Heart left ventricle (tissue), 16 donors: ENCODE data around the gene CIAO2A. TPM values are rescaled to one million over a fixed set of nuclear protein-coding genes. Genes with fewer than 3 reads are reported as not detected.
A peak's percentile ranks its signal among the peaks of the same experiment; 100 is the strongest.
"Not testable (repeated sequence)": the region's sequence is repeated elsewhere in the genome, so short reads cannot be mapped to it uniquely, and the experiment has no call there.

Experiments used
- ATAC-seq, 4 donors: fragments of 200-7000 bp; cut with Tn5 transposase; one replicate each; pipeline ENCODE4 v1.9.1; 2020 to 2022; ENCODE audit warnings: moderate library complexity in 4 of 4, mild to moderate bottlenecking in 3 of 4, moderate number of reproducible peaks in 1 of 4
- DNase-seq, 5 donors: peaks; one replicate each; pipeline ENCODE4 v3.0.0-alpha.2; 2020
- H3K27ac ChIP-seq, 12 donors: fragments of 200-600 bp; sonication (generic) in 4 of 12; one replicate each; pipeline versions ENCODE4 v1.5.0 to v1.8.0; 2016 to 2022; ENCODE audit warnings: mild to moderate bottlenecking in 2 of 12
- H3K27me3 ChIP-seq, 9 donors: fragments of 200-600 bp; sonication (generic) in 2 of 9; one replicate each; pipeline versions ENCODE4 v1.5.1 to v1.8.0; 2016 to 2022; ENCODE audit warnings: mild to moderate bottlenecking in 3 of 9
- H3K36me3 ChIP-seq, 9 donors: fragments of 200-600 bp; sonication (generic) in 2 of 9; one replicate each; pipeline versions ENCODE4 v1.5.0 to v1.8.0; 2018 to 2022; ENCODE audit warnings: mild to moderate bottlenecking in 2 of 9
- H3K4me1 ChIP-seq, 12 donors: fragments of 200-600 bp; sonication (generic) in 4 of 12; one replicate each; pipeline versions ENCODE4 v1.5.0 to v1.8.0; 2016 to 2022; ENCODE audit warnings: mild to moderate bottlenecking in 3 of 12
- H3K4me3 ChIP-seq, 12 donors: fragments of 200-600 bp; sonication (generic) in 4 of 12; one replicate each; pipeline versions ENCODE4 v1.5.0 to v1.8.0; 2017 to 2022; ENCODE audit warnings: mild to moderate bottlenecking in 9 of 12, moderate library complexity in 4 of 12
- H3K9me3 ChIP-seq, 12 donors: fragments of 200-600 bp; sonication (generic) in 4 of 12; one replicate each; pipeline versions ENCODE4 v1.5.0 to v1.8.0; 2016 to 2022; ENCODE audit warnings: mild to moderate bottlenecking in 1 of 12
- CTCF ChIP-seq, 12 donors: fragments of 200-600 bp; sonication (generic) in 4 of 12; IDR thresholded peaks; one replicate each; pipeline versions ENCODE4 v1.5.0 to v1.8.0; 2018 to 2022; ENCODE audit warnings: antibody characterized with exemption in 12 of 12, mild to moderate bottlenecking in 5 of 12
- POLR2A ChIP-seq, 2 donors: fragments of 450-650 bp; IDR thresholded peaks; one replicate each; pipeline ENCODE4 v1.6.1; 2017; ENCODE audit warnings: antibody characterized with exemption in 2 of 2, mild to moderate bottlenecking in 2 of 2, moderate library complexity in 2 of 2
- WGBS, 4 donors: extraction: QIAGEN DNeasy Blood & Tissue Kit in 2 of 4; methylation state at CpG; one replicate each; pipeline versions ENCODE4 v1.1.5 to v1.1.7; 2013 to 2018; 5-methylcytosine and 5-hydroxymethylcytosine counted together
- intact Hi-C, 10 donors: fragments of 100-400 bp; cut with DNase I; formaldehyde crosslinking; loops; one replicate each; pipeline versions ENCODE4 v1.11.1 to v1.14.2; 2022
- polyA plus RNA-seq, 2 donors: library from polyadenylated mRNA; stranded (reverse); fragments of 200-250 nt; gene quantifications; one replicate each; pipeline ENCODE4 v1.2.3, GENCODE V29; 2013
- total RNA-seq, 9 donors: library from RNA; depleted of rRNA in 2 of 9; stranded (reverse); fragments of >200 nt in 2 of 9; fragmentation: NEBNext Ultra II Directional in 3 of 9; extraction: Animal tissue kit (Norgen Biotek cat#: 25700) in 3 of 9; gene quantifications; one replicate each; pipeline versions ENCODE4 v1.1.0 to v1.2.4, GENCODE V29; 2016 to 2023
- donor health status: ischemic (EF 13 %, LVEDD 7.1; RV severe dilation, severe dysfunction).
- donor health status: healthy with polysubstance abuse.
- donor health status: DM: no; HTN: yes; CAD: no.
- donor health status: DM: no; HTN: no; CAD: no.
- donor health status: ischemic (EF 25% LVEDD 6.9; RV normal size, moderate dysfunction).
- donor health status: ischemic (EF 25% LVEDD 5.7; RV mildly dilated, moderate dysfunction).
- donor health status: healthy.
- donor health status: DM: yes; HTN: yes; CAD: no.
- donor health status: ischemic (EF 35%, LVEDD 5.7; RV mildly dilated, moderate dysfunction).
- donor health status: nonischemic (EF 11% LVEDD 7.7; RV severe dilation, severe dysfunction).
- donor health status: DM: yes; HTN: yes; CAD: no.
- donor health status: PGD.
- donor health status: ischemic (EF 29% LVEDD 5.4; RV normal size, mild dysfunction).
- donor health status: nonischemic (EF 23%, LVEDD 6.1; RV moderate dilation, normal function).

The CIAO2A gene
- total and polyA plus RNA-seq, 11 donors = 41.6 to 114 (median 56.5) TPM

GRCh38 chr15:64090527-64090926 lies 3.1 kb downstream of the CIAO2A start:
- Histone ChIP-seq H3K4me1 (peaks cover 4 to 68% (median 37%) of the 10 kb centered on the region in 12 donors), H3K27me3 (no peaks in the 10 kb centered on the region), H3K27ac (peak overlapping the region in 11 of 12 donors; percentile 14 to 97 (median 56)), H3K9me3 (no peaks in the 10 kb centered on the region), H3K4me3 (no peak overlapping the region), H3K36me3 (peaks cover 0 to 43% (median 28%) of the 10 kb centered on the region in 9 donors)
- intact Hi-C loops = loop anchor here in 2 of 10 donors (5.0 to 10.0 kb wide), 2 partner anchors 54 to 62 kb away; partner anchors contain the start of gene SNX22 (in 1 of the 2)
- WGBS, 4 donors = 53 to 85% (median 75%) methylated on average over 3 of the region's 3 CpGs
- TF ChIP-seq CTCF (IDR thresholded peaks at IDR 0.05) = no peak
- no peak for TF ChIP-seq POLR2A (IDR thresholded peaks at IDR 0.05)
- peak in 1 of 5 donors; percentile 38 for DNase-seq
- no peak for ATAC-seq

- WGBS, 4 donors = 70 to 90% (median 79%) methylated on average over 12 of the region's 12 CpGs
- Histone ChIP-seq H3K4me1 (peaks cover 0 to 60% (median 30%) of the 10 kb centered on the region in 12 donors), H3K27ac (peak overlapping the region; percentile 16 to 97 (median 56)), H3K27me3 (no peaks in the 10 kb centered on the region), H3K36me3 (peaks cover 0 to 52% (median 36%) of the 10 kb centered on the region in 9 donors), H3K9me3 (no peaks in the 10 kb centered on the region), H3K4me3 (no peak overlapping the region)
- ATAC-seq (peak in 3 of 4 donors; percentile 19 to 29 (median 24)), DNase-seq (no peak)
- TF ChIP-seq POLR2A (IDR thresholded peaks at IDR 0.05) (no peak), CTCF (IDR thresholded peaks at IDR 0.05) (no peak)
- intact Hi-C loops = loop anchor here in 2 of 10 donors (5.0 to 10.0 kb wide), 2 partner anchors 55 to 63 kb away; partner anchors contain the start of gene SNX22 (in 1 of the 2)
These were observed 3.9 kb downstream of the CIAO2A start for GRCh38 chr15:64089543-64090280.

GRCh38 chr15:64082757-64083156 lies 10.9 kb downstream of the CIAO2A start:
- ATAC-seq = no peak
- intact Hi-C loops = no loop called here
- DNase-seq = no peak
- Histone ChIP-seq H3K27me3 (no peaks in the 10 kb centered on the region), H3K4me3 (no peak overlapping the region), H3K27ac (no peak overlapping the region), H3K9me3 (no peaks in the 10 kb centered on the region), H3K36me3 (peaks cover 0 to 91% (median 78%) of the 10 kb centered on the region in 9 donors), H3K4me1 (peaks cover 0 to 3% (median 0%) of the 10 kb centered on the region in 12 donors)
- no peak for TF ChIP-seq CTCF (IDR thresholded peaks at IDR 0.05)
- no peak for TF ChIP-seq POLR2A (IDR thresholded peaks at IDR 0.05)
- WGBS, 4 donors = 64 to 96% (median 85%) methylated on average over 3 of the region's 3 CpGs

- DNase-seq = not testable (repeated sequence)
- peaks cover 0 to 51% (median 38%) of the 10 kb centered on the region in 9 donors for H3K36me3 ChIP-seq
These were observed 20.1 kb downstream of the CIAO2A start for GRCh38 chr15:64073496-64073895.

More at GRCh38 chr15:64073496-64073895, 20.1 kb downstream of the CIAO2A start:
- not testable (repeated sequence) for H3K27me3 ChIP-seq, ATAC-seq, H3K4me3 ChIP-seq, H3K9me3 ChIP-seq
- 95 to 100% (median 96%) methylated on average over 2 of the region's 2 CpGs for WGBS, 4 donors
- intact Hi-C loops = loop anchor here in 1 of 10 donors (10.0 kb wide), 1 partner anchor 449 kb away; no protein-coding TSS in a partner anchor
- H3K27ac ChIP-seq = peak overlapping the region in 1 of 12 donors; percentile 84
- H3K4me1 ChIP-seq = peaks cover 3 to 39% (median 16%) of the 10 kb centered on the region in 12 donors
